Measurements from ENCODE around the gene SLC5A11. TPM values are rescaled to one million over a fixed set of nuclear protein-coding genes. Genes with fewer than 3 reads are reported as not detected.

The SLC5A11 gene
- total and polyA plus RNA-seq, 12 donors = 0.06 to 0.12 TPM; not detected in 10

DNA sequence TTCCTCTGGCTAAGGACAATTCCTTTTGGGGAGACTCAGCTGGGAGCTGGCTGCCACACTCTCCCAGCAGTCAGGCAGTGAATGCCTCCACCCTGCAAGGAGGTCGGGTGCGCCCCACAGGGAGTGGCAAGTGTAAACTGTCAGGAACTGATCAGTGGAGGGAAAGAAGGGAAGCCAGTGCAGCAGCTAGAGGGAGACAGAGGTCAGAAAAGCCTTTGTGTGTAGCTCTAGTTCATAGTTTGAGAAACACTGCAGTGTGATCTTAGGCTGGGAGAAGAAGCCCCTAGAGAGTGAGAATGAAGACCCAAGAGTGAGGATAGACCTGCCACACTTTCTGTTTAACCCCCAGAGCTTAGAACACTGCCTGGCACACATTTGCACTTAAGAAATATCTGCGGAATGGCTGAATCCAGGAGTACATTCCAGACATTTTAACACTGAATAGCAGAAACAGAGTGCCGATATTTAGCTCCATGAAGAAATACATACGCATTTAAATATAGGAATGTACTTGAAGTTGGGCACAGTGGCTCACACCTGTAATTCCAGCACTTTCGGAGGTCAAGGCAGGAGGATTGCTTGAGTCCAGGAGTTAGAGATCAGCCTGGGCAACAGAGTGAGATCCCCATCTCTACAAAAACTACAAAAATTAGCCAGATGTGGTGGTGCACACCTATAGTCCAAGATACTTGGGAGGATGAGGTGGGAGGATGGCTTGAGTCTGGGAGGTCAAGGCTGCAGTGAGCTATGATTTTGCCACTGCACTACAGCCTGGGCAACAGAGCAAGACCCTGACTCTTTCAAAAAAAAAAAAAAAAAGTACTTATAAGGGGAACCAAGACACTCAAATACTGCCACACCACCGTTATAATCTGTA, 11.1 kb upstream of the SLC5A11 start:
- H3K4me3 ChIP-seq = no peak overlapping the region
- WGBS, 2 donors = 64 to 69% methylated on average over 7 of the region's 7 CpGs
- no peaks in the 10 kb centered on the region for H3K36me3 ChIP-seq
- H3K4me1 ChIP-seq = peaks cover 0 to 11% (median 0%) of the 10 kb centered on the region in 9 donors
- no peaks in the 10 kb centered on the region for H3K9me3 ChIP-seq
- intact Hi-C loops (cut with DNase I) = no loop called here
- ATAC-seq (peak in 5 of 8 donors; percentile 9 to 57 (median 43)), DNase-seq (no peak)
- TF ChIP-seq, protein P1, sequence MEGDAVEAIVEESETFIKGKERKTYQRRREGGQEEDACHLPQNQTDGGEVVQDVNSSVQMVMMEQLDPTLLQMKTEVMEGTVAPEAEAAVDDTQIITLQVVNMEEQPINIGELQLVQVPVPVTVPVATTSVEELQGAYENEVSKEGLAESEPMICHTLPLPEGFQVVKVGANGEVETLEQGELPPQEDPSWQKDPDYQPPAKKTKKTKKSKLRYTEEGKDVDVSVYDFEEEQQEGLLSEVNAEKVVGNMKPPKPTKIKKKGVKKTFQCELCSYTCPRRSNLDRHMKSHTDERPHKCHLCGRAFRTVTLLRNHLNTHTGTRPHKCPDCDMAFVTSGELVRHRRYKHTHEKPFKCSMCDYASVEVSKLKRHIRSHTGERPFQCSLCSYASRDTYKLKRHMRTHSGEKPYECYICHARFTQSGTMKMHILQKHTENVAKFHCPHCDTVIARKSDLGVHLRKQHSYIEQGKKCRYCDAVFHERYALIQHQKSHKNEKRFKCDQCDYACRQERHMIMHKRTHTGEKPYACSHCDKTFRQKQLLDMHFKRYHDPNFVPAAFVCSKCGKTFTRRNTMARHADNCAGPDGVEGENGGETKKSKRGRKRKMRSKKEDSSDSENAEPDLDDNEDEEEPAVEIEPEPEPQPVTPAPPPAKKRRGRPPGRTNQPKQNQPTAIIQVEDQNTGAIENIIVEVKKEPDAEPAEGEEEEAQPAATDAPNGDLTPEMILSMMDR (IDR thresholded peaks at IDR 0.05) = peak in 7 of 9 donors; percentile 31 to 55 (median 49)
- no peaks in the 10 kb centered on the region for H3K27me3 ChIP-seq
- H3K27ac ChIP-seq = no peak overlapping the region

DNA sequence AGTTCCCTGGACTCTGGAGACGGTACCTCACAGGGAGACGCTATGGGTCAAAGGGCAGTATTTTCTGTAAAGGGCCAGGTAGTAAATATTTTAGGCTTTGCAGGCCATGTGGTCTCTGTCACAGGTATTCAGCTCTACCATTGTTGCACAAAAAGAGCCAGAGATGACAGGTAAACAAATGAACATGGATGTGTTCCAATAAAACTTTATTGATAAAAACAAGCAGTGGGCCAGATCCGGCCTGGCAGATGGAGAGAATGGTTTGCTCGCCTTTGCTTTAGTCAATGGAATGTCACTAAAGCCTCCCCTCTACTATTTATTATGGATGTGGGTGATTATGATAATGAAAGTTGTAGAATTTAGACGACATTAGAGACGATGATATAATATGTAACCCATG, 8.9 kb upstream of the SLC5A11 start:
- Histone ChIP-seq H3K27ac (no peak overlapping the region), H3K27me3 (no peaks in the 10 kb centered on the region), H3K4me1 (peaks cover 0 to 11% (median 0%) of the 10 kb centered on the region in 9 donors), H3K36me3 (no peaks in the 10 kb centered on the region), H3K4me3 (no peak overlapping the region), H3K9me3 (no peaks in the 10 kb centered on the region)
- DNase-seq = no peak
- TF ChIP-seq, protein P1 (IDR thresholded peaks at IDR 0.05) = no peak
- ATAC-seq = no peak
- 94% methylated on average over 6 of the region's 6 CpGs for WGBS, 2 donors
- intact Hi-C loops (cut with DNase I) = no loop called here

DNA sequence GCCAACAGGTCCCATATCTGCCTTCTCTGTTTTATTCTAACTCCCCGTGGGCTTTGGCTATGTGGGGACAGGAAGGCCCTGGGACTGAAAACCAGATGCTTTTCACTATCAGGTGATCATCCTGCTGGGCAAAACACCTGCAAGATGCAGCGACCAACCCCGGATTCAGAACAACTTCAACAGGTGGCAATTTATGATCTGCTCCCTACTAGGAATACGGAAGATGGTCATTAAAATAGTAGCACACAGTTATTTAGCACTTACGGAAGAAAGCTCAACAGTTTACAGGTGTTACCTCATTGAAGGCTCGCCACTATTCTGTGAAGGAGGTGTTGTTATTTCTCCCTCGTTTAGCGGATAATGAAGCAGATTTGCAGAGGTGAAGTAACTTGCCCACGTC, 7.8 kb upstream of the SLC5A11 start:
- ATAC-seq = no peak
- intact Hi-C loops (cut with DNase I) = no loop called here
- Histone ChIP-seq H3K4me3 (no peak overlapping the region), H3K9me3 (no peaks in the 10 kb centered on the region), H3K27ac (no peak overlapping the region), H3K4me1 (peaks cover 0 to 11% (median 0%) of the 10 kb centered on the region in 9 donors), H3K27me3 (no peaks in the 10 kb centered on the region), H3K36me3 (no peaks in the 10 kb centered on the region)
- no peak for DNase-seq
- 89 to 90% methylated on average over 9 of the region's 9 CpGs for WGBS, 2 donors
- TF ChIP-seq, protein P1 (IDR thresholded peaks at IDR 0.05) = no peak

DNA sequence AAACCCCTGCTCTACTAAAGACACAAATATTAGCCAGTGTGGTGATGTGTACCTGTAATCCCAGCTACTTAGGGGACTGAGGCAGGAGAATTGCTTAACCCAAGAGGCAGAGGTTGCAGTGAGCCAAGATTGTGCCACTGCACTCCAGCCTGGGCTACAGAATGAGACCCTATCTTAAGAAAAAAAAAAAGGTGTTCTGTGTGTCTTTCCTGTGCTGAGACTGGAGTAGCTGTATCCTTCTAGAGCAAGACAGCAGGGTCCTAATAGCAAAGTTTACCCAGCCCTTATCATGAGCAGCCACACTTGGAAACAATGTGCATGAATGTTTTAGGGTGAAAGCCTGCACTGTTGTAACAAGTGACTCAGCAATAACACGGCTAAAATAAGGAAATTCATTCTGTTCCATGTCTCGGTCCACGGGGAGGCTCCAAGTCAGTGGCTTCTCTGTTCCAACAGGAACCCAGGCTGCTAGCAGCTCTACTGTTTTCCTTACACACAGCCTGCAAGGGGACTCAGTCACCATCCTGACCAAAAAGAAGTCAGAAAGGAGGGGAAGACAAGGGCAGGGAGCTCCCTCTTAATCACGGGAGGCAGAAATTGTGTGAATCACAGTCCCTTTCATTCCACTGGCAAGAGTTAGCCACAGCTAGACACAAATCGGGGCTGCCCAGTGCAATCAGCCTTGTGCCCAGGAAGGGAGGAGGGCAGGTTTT, 7.1 kb upstream of the SLC5A11 start:
- TF ChIP-seq, protein P1 (IDR thresholded peaks at IDR 0.05) = no peak

More for the DNA sequence above, 7.1 kb upstream of the SLC5A11 start:
- peaks cover 0 to 11% (median 0%) of the 10 kb centered on the region in 9 donors for H3K4me1 ChIP-seq
- ATAC-seq (peak in 7 of 8 donors; percentile 34 to 78 (median 59)), DNase-seq (no peak)
- H3K36me3 ChIP-seq = no peaks in the 10 kb centered on the region
- H3K4me3 ChIP-seq = no peak overlapping the region
- intact Hi-C loops (cut with DNase I) = no loop called here
- no peaks in the 10 kb centered on the region for H3K9me3 ChIP-seq
- no peak overlapping the region for H3K27ac ChIP-seq
- H3K27me3 ChIP-seq = no peaks in the 10 kb centered on the region
- WGBS, 2 donors = 36 to 42% methylated on average over 5 of the region's 5 CpGs

All from heart right ventricle (tissue), 16 donors.